CD4-positive, alpha-beta T cell treated with Interleukin-2 at 100 ng/mL for 4 hours (primary cell): ENCODE data around the gene NDUFA6.
"Not testable (repeated sequence)": the region's sequence is repeated elsewhere in the genome, so short reads cannot be mapped to it uniquely, and the experiment has no call there.

Experiments
- DNase-seq: peaks from one replicate; pipeline ENCODE4 v3.0.0-alpha.2; 2020; ENCODE audit warnings: low spot score

Gene NDUFA6

DNA sequence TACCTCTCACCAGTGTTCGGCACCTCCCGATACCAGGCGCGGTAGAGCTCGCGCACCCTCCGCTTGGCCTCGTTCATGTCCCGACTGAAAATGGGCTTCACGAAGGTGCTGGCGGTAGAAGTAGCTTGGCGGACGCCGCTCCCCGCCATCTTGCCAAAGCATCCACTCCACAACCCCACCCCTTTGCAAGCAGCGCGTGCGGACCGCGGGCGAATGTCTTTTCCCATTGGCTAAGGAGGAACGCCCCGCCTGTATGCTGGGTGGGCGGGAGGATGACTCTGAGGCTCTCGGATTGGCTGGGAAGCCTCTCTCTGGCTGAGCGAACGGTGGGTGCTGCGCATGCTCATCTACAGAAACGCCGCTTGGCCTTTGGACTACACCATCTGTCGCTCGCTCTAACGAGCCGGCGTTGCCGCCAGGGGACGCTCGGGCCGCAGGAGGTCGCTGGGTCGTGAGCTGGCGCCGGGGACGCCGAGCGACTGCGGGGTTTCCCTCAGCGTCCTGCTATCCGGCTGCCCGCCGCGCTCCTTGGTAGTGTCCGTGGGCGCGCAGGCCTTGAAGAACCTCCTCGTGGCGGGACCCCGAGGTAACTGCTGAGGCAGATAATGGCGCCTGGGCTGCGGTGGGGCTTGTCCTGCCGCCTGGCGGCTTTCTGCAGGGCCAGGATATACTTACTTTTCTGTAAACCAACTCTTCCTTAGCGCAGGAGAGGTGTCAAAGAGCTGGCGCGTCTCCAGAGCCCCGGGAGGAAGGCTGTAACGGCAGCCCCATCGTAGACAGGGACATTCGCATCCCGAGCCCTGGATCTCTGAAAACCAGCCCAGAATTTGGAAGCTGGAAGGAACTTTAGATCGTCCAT, at the start of gene NDUFA6:
NDUFA6 (minus strand) TSS at position 177 of the 859 bp plus-strand sequence; CDS start at position 149, 28 bp downstream.
- DNase-seq: peak; percentile 99

DNA sequence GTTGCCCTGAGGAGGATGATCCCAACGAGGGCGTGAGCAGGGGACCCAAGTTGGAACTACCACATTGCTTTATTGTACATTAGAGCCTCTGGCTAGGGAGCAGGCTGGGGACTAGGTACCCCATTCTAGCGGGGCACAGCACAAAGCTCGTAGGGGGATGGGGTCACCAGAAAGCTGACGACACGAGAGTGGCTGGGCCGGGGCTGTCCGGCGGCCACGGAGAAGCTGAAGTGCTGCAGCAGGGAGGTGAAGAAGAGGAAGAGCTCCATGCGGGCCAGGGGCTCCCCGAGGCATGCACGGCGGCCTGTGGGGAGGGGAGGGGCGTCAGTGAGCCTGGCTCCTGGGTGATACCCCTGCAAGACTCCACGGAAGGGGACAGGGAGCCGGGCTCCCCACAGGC, 49.6 kb upstream of the NDUFA6 start:
- DNase-seq: not testable (repeated sequence)

DNA sequence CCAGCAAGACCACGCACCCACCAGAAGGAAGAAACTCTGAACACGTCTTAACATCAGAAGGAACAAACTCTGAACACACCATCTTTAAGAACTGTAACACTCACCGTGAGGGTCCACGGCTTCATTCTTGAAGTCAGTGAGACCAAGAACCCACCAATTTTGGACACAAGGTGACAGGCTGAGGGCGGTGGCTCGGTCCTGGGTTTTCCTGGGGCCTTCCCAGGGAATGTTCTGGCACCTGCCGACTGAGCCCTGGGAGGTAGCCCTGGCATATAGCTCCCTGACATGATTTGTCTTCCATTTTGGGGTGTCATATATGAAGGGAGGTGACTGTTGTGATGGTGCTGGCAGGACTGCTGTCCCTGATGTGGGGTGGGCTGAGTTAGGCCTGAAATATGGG, 48.9 kb upstream of the NDUFA6 start:
- DNase-seq: not testable (repeated sequence)

- no peak for DNase-seq
Measured at GRCh38 chr22:42138972-42139371, 48.4 kb upstream of the NDUFA6 start.

GRCh38 chr22:42138122-42138770, 47.7 kb upstream of the NDUFA6 start:
- no peak for DNase-seq

GRCh38 chr22:42135688-42136087, 45.1 kb upstream of the NDUFA6 start:
- not testable (repeated sequence) for DNase-seq

DNA sequence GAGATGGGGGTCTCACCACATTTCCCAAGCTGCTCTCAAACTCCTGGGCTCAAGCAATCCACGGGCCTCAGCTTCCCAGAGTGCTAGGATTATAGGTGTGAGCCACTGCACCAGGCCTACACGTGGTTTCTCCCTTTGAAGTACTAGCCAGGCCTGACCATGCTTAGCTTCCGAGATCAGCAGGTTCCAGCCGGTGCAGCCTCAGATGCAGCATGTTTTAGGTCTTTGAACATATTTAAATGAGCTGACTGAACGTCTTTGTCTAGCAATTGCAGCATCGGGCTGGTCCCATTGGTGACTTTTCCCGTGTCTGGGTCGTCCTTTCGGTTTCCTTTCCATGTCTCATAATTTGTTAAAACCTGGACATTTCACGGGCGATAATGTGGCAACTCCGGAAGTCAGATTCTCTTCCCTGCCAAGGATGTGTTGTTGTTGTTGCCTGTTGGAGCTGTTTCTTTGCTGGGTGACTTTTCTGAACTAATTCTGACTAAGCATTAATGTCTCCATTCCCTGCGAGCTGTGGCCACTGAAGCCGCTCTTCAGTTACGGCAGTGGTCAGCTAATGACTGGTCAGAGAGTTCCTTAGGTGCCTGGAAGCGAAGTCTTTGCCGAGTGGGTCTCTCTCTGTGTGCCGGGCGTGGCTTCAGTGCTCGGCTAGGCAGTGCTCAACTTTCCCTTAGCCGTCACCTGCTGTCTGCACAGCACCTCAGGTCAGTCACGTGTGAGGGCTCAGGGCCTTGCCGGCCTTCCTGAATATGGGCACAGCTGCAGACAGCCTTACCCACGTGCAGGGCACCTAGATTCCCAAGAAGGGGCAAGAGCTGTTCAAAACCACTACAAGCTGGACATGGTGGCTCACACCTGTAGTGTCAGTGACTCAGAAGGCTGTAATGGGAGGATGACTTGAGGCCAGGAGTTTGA, 43.8 kb upstream of the NDUFA6 start:
- no peak for DNase-seq

- DNase-seq: no peak
Measured at GRCh38 chr22:42132457-42132856, 41.9 kb upstream of the NDUFA6 start.

DNA sequence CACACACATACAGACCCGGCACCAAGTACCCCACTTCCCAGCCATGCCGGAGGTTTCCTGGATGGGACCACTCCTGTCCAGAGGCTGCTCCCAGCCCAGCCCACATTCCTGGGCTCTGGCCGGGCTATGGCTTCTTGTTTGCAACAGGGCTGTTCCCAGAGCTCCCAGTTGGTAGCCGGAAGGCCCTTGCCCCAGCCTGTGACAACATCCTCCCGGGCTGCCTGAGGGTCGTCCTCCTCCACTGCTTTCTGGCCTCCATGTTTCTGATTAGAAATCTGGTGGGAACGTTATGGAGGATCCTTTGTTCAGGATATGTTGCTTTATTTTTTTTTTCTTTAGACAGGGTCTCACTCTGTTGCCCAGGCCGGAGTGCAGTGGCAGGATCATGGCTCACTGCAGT, 41.0 kb upstream of the NDUFA6 start:
- DNase-seq: no peak

GRCh38 chr22:42130639-42131431, 40.3 kb upstream of the NDUFA6 start, which contains the start of gene CYP2D6:
TSS of gene CYP2D6 (minus strand) at chr22:42130810. CDS start at chr22:42130791, 19 bp downstream.
- DNase-seq: not testable (repeated sequence)

GRCh38 chr22:42130182-42130581, 39.6 kb upstream of the NDUFA6 start:
- not testable (repeated sequence) for DNase-seq

GRCh38 chr22:42128776-42129694, 38.5 kb upstream of the NDUFA6 start:
- not testable (repeated sequence) for DNase-seq

- not testable (repeated sequence) for DNase-seq
Measured at GRCh38 chr22:42128007-42128406, 37.4 kb upstream of the NDUFA6 start.

DNA sequence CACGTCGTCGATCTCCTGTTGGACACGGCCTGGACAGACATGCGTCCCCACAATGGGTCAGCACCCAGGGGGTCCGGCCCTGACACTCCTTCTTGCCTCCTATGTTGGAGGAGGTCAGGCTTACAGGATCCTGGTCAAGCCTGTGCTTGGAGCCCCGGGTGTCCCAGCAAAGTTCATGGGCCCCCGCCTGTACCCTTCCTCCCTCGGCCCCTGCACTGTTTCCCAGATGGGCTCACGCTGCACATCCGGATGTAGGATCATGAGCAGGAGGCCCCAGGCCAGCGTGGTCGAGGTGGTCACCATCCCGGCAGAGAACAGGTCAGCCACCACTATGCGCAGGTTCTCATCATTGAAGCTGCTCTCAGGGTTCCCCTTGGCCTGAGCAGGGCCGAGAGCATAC, 37.0 kb upstream of the NDUFA6 start:
- no peak for DNase-seq

- DNase-seq: not testable (repeated sequence)
Measured at GRCh38 chr22:42123529-42123928, 33.0 kb upstream of the NDUFA6 start.

DNA sequence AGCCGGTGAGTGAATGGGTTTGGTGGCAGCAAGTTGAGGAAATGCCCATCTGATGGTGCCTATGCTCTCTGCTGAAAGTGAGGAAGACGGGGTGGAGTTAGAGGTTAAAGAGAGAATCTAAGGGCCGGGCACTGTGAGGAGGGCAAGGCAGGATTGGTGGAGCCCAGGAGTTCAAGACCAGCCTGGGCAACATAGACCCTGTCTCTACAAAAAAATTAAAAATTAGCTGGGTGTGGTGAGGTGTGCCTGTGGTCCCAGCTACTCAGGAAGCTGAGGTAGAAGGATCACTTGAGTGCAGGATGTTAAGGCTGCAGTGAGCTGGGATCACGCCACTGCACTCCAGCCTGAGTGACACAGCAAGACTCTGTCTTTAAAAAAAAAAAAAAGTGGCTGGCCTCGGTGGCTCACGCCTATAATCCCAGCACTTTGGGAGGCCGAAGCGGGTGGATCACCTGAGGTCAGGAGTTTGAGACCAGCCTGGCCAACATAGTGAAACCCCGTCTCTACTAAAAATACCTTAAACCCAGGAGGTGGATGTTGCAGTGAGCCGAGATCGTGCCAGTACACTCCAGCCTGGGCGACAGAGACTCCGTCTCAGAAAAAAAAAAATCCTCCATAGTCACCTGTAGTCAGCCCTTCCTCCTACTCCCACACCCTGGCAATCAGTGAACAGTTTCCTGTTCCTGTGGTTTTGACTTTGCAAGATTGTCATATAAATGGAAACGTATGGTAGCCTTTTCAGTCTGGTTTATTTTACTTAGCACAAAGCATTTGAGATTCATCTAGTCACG, 29.9 kb upstream of the NDUFA6 start:
- DNase-seq: peak; percentile 55

- no peak for DNase-seq
Measured at GRCh38 chr22:42116848-42117424, 26.4 kb upstream of the NDUFA6 start.

GRCh38 chr22:42115420-42115830, 24.9 kb upstream of the NDUFA6 start:
- DNase-seq: not testable (repeated sequence)

- no peak for DNase-seq
Measured at GRCh38 chr22:42114721-42115120, 24.1 kb upstream of the NDUFA6 start.
